NCI-H2107 treated with DMSO at 0.1 percent for 48 hours (cell line): Measurements from ENCODE around the gene CCSER2.
"Not testable (repeated sequence)": the region's sequence is repeated elsewhere in the genome, so short reads cannot be mapped to it uniquely, and the experiment has no call there.

Experiments
- DNase-seq: peaks from one replicate; lab custom pipeline; 2025; ENCODE audit not compliant: unreplicated experiment; lab: John Stamatoyannopoulos, UW

The CCSER2 gene

GRCh38 chr10:84310470-84310869, 17.9 kb upstream of the CCSER2 start:
- no peak for DNase-seq

GRCh38 chr10:84311576-84311975, 16.8 kb upstream of the CCSER2 start:
- DNase-seq: no peak

GRCh38 chr10:84312816-84313215, 15.6 kb upstream of the CCSER2 start:
- no peak for DNase-seq

GRCh38 chr10:84314275-84314674, 14.1 kb upstream of the CCSER2 start:
- no peak for DNase-seq

GRCh38 chr10:84317174-84317573, 11.2 kb upstream of the CCSER2 start:
- no peak for DNase-seq

GRCh38 chr10:84321902-84322301, 6.5 kb upstream of the CCSER2 start:
- no peak for DNase-seq

GRCh38 chr10:84323566-84323965, 4.8 kb upstream of the CCSER2 start:
- not testable (repeated sequence) for DNase-seq

- DNase-seq: not testable (repeated sequence)
Measured at GRCh38 chr10:84326995-84327394, 1.4 kb upstream of the CCSER2 start.

- no peak for DNase-seq
Measured at GRCh38 chr10:84329196-84329611, 815 bp downstream of the CCSER2 start.

- no peak for DNase-seq
Measured at GRCh38 chr10:84329986-84330651, 1.7 kb downstream of the CCSER2 start.

- no peak for DNase-seq
Measured at GRCh38 chr10:84331091-84331490, 2.7 kb downstream of the CCSER2 start.

- DNase-seq: no peak
Measured at GRCh38 chr10:84333864-84334451, 5.6 kb downstream of the CCSER2 start.

GRCh38 chr10:84334811-84335210, 6.4 kb downstream of the CCSER2 start:
- DNase-seq: no peak

- no peak for DNase-seq
Measured at GRCh38 chr10:84335516-84335915, 7.1 kb downstream of the CCSER2 start.

GRCh38 chr10:84336406-84337090, 8.2 kb downstream of the CCSER2 start:
- DNase-seq: no peak

GRCh38 chr10:84337199-84337598, 8.8 kb downstream of the CCSER2 start:
- no peak for DNase-seq

GRCh38 chr10:84339025-84339424, 10.6 kb downstream of the CCSER2 start:
- no peak for DNase-seq

- no peak for DNase-seq
Measured at GRCh38 chr10:84340187-84340586, 11.8 kb downstream of the CCSER2 start.

- DNase-seq: no peak
Measured at GRCh38 chr10:84340632-84341537, 12.5 kb downstream of the CCSER2 start.

- no peak for DNase-seq
Measured at GRCh38 chr10:84341538-84341856, 13.1 kb downstream of the CCSER2 start.

GRCh38 chr10:84341983-84342382, 13.6 kb downstream of the CCSER2 start:
- DNase-seq: no peak
